Myocyte (in vitro differentiated cells): Measurements from ENCODE around the gene PLEKHG7. TPM values are rescaled to one million over a fixed set of nuclear protein-coding genes. Genes with fewer than 3 reads are reported as not detected.
A peak's percentile ranks its signal among the peaks of the same experiment; 100 is the strongest.

Experiments
- DNase-seq: peaks from one replicate; pipeline ENCODE4 v3.0.0-alpha.2; 2012; ENCODE audit warnings: low read depth
- total RNA-seq: library from RNA; depleted of rRNA; stranded (reverse); fragments of >200 nt; gene quantifications from 2 replicates; pipeline ENCODE4 v1.2.3, GENCODE V29; 2014

Gene PLEKHG7
- total RNA-seq, 1 donor from 2014 or later: 0.75 TPM

DNA sequence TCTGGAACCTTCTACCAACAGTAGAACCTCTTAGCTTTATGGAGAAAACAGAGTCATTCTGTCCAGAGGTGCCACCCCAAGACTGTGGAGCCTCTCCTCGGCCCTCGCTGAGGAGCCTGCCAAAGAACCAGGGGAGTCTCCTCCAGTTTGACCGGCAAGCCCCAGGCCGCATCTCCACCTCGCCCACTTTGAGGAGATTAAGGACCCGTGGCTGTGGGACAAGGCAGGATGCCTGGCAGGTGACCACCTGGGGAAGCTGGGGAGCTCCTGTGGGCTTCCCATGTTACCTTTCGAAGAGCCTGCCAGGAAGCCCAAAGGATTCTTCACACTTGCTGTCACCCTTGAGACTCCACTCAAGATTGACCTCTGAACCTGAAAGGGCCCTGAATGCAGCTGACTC, 3.8 kb downstream of the PLEKHG7 start:
- no peak for DNase-seq

DNA sequence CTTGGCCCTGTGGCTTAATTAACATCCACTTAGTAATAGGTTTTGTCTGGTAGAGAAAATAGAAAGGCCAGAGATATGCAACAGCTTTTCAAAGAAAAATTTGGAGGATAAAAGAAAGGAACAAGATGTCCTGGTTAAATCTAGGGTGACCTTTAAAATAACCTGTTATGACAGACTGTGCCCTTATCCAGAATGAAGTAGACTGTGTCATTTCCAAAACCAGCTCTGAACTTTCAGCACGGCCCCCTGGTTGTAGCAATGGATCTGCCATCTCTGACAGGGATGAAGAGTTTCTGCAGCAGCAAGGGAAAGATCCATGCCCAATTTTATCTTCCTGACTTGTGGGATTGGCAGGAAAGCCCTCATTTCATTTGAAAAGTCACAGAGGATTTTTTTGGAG, 5.1 kb downstream of the PLEKHG7 start:
- no peak for DNase-seq

DNA sequence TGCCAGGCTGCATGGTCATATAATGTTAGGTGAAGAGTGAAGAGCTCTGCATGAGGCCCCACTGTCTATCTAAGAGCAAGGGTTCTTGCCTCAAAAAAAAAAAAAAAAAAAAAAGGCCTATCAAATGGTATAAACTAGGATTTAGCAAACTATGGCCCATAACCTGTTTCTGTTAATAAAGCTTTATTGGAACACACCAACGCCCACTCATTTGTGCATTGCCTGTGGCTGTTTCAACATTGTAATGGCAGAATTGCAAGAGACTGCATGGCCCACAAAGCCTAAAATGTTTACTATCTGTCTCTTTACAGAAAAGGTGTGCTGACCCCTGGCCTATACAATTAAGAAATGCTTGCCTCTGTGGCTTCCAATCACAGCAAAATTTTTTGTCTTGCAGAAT, 12.8 kb downstream of the PLEKHG7 start:
- no peak for DNase-seq

DNA sequence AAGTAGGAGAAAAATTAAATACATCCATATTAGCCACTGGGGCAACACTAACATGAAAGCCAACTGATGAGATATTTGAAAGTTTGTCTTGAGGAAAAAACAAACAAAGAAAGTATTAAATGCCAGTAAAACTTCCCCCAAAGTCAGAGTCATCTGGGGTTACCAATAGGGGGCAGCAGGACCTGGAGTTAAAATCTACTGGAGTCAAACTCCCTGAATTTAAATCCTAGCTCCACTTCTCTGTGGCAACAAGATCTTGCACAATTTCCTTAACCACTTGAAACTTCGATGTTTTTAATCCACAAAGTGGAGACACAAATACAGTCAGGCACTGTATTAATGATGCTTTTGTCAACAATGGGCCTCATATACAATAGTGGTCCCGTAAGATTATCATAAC, 14.4 kb downstream of the PLEKHG7 start:
- peak; percentile 50 for DNase-seq

GRCh38 chr12:92718483-92718990, 15.7 kb downstream of the PLEKHG7 start:
- no peak for DNase-seq

DNA sequence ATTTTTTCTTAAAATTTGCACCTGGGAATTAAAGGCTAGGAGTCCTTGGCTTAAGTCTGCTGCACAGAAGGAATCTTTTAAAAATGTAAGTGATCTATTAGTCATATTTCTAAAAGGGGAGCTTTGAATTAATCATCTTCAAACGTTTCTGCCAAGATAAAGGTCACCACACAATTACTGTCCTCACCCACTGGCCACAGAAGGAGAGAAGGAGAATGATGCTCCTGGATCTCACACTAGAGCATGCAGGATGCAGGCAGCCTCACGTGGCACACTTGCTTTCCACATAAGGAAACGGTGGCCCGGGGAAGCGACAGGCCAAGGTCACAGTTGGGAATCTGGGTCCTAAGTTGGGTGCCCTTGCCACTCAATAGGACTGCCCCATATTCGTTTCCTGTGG, 16.9 kb downstream of the PLEKHG7 start:
- peak; percentile 71 for DNase-seq

GRCh38 chr12:92721130-92721529, 18.3 kb downstream of the PLEKHG7 start:
- peak; percentile 77 for DNase-seq

- peak; percentile 70 for DNase-seq
Measured at GRCh38 chr12:92721656-92722055, 18.9 kb downstream of the PLEKHG7 start.

- DNase-seq: no peak
Measured at GRCh38 chr12:92722897-92723296, 20.1 kb downstream of the PLEKHG7 start.

GRCh38 chr12:92726850-92727249, 24.1 kb downstream of the PLEKHG7 start:
- no peak for DNase-seq

GRCh38 chr12:92729773-92730305, 27.1 kb downstream of the PLEKHG7 start:
- DNase-seq: peak; percentile 57

- no peak for DNase-seq
Measured at GRCh38 chr12:92730758-92731157, 28.0 kb downstream of the PLEKHG7 start.

DNA sequence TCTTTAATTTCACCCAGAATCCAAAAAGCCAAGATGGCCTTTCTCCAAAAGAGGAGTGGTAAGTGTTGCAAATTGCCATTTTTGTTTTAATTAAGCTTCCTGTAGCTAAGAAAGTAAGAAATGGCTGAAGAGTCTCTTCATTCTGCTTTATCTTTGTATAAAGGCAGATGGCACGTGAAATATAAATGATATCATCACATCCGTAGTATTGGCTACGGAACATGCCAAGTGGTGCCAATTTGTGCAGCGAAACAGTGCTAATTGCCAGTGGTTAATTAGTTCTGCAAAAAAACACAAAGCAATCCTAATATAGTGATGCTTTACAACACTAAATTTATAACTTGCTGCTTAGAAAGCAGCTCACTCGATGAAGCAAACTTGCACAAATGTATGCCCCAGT, 29.4 kb downstream of the PLEKHG7 start:
- DNase-seq: no peak

DNA sequence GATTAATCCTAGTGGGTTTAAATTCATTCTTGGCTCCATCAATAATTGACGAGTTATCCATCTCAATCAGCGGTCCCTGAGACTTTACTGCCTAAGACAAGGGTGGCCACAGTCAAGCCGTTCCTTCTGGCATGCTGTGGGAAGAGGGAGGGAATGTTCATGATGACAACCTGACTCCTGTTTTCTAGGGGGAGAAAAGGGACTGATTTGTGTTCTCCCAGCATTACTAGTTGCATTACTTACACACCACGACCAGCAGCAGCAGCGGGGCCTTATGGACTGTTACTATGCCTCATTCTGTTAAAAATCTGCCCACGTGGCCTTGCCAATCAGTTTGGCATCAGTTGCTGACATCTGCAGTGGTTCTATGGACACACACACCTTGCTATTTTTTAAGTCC, 29.9 kb downstream of the PLEKHG7 start:
- no peak for DNase-seq

GRCh38 chr12:92733181-92733580, 30.4 kb downstream of the PLEKHG7 start:
- DNase-seq: no peak

DNA sequence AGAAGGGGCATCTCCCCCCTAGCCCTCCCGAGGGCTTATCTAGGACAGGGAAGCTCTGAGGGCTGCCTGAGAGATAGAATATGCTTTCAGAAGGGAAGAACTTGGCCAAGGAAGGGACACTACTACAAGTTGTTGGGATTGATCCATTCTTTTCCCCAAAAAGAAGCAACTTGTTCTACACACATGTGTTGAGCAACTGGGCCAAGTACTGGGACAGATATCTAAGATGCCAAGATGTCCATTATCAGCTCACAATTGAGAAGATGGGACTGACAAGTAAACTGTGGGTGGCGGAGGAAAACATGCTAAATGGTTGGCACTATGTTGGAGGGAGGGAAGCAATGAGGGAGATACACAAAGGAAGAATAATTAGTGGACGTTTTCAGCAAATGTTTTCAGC, 30.9 kb downstream of the PLEKHG7 start:
- DNase-seq: no peak

DNA sequence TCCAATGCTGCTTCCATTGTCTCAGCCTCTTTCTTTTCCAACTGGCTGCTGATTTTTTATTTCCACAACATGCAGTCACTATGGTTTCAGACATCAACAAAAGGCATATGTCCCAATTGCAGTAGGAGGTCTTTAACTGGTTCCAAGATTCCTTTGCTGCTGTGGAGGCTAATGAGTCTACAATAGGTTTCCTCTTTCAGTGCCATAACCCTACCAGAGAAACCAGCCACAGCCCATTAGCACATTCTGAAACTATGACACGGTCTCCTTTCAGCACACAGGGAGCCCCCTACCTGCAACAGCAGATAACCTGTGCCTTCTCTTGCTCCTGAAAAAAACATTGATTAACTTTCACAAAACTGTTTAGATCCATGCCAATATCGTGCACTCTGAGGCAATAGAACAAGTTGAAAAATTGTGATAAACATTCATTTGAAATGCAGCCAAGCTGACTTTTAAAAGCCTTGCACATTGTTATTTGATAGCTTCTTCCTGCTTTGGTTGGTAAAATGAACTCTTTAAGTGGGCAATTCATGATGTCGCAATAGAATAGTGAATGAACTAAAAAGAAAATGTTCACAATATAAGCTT, 32.4 kb downstream of the PLEKHG7 start:
- peak; percentile 88 for DNase-seq

GRCh38 chr12:92736605-92737004, 33.8 kb downstream of the PLEKHG7 start:
- DNase-seq: no peak

- peak; percentile 53 for DNase-seq
Measured at GRCh38 chr12:92737855-92738850, 35.4 kb downstream of the PLEKHG7 start.

DNA sequence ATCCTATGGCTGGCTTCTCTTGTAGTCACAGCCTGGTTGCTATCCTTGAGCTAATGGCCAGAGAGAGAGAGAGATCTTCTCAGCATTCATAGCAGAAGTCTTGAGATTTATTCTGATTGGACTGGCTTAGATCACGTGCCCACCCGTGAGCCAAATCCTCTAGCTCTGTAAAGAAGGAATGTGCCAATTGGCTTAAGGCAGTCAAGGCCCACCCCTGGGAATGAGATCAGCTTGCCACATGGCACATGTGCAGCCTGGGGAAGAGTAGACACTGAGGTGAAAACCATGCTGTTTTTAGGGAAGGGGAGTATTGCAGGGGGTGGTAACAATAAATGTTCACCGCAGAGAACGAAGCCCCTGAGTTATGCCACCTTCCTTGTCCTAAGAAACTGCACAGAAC, 36.3 kb downstream of the PLEKHG7 start:
- peak; percentile 81 for DNase-seq

- no peak for DNase-seq
Measured at GRCh38 chr12:92740411-92740810, 37.6 kb downstream of the PLEKHG7 start.

- DNase-seq: no peak
Measured at GRCh38 chr12:92743026-92743425, 40.2 kb downstream of the PLEKHG7 start.
